A549 (cell line): ENCODE results near the gene LNPEP. TPM values are rescaled to one million over a fixed set of nuclear protein-coding genes. Genes with fewer than 3 reads are reported as not detected.

Source experiments
- ATAC-seq, 2 experiments: fragments of 200-7000 bp in 1 of 2; fragments of >200 bp in 1 of 2; cut with Nextera tagmentation in 1 of 2; cut with Tn5 transposase in 1 of 2; 3 replicates each; pipeline versions ENCODE4 v1.8.0 to v1.9.1; 2018 to 2020; ENCODE audit warnings: mild to moderate bottlenecking in 1 of 2, moderate library complexity in 1 of 2
- CTCF ChIA-PET: fragments of 300-600 bp; sonication (Branson Sonifier 250); formaldehyde crosslinking; extraction: SDS; loops from one replicate; lab custom pipeline; 2021; ENCODE audit warnings: antibody characterized with exemption, inconsistent platforms; lab: Yijun Ruan, JAX
- POLR2A ChIA-PET: fragments of 350-600 bp; formaldehyde crosslinking; extraction: SDS; loops from one replicate; lab custom pipeline; 2021; ENCODE audit warnings: antibody characterized with exemption, inconsistent platforms; lab: Yijun Ruan, JAX
- DNase-seq, 2 experiments: peaks; one replicate each; pipeline versions ENCODE4 v3.0.0 to v3.0.0-alpha.2; 2011 to 2016; ENCODE audit warnings: low read depth in 1 of 2, low spot score in 1 of 2
- FAIRE-seq: peaks from 2 replicates; lab custom pipeline; 2011; peaks lifted over from hg19 to GRCh38; lab: Jason Lieb, UNC
- H3K27ac ChIP-seq, 2 experiments: fragments of >200 bp; sonication (Bioruptor Twin); formaldehyde crosslinking; 3 replicates each; pipeline ENCODE4 v1.5.1; 2016 to 2017
- H3K4me1 ChIP-seq: fragments of >200 bp; sonication (Bioruptor Twin); formaldehyde crosslinking; 3 replicates; pipeline ENCODE4 v1.6.1; 2016
- H3K4me2 ChIP-seq: fragments of >200 bp; sonication (Bioruptor Twin); formaldehyde crosslinking; 3 replicates; pipeline ENCODE4 v1.6.1; 2016
- H3K4me3 ChIP-seq: fragments of >200 bp; sonication (Bioruptor Twin); formaldehyde crosslinking; 3 replicates; pipeline ENCODE4 v1.5.1; 2016
- H3K9me3 ChIP-seq: fragments of >200 bp; sonication (Bioruptor Twin); formaldehyde crosslinking; 3 replicates; pipeline ENCODE4 v1.6.1; 2016
- BHLHE40 ChIP-seq: IDR thresholded peaks from 2 replicates; pipeline ENCODE4 v1.6.1; 2012; ENCODE audit warnings: low read depth, low read length, inconsistent platforms
- CBX8 ChIP-seq: fragments of 200-600 bp; sonication (generic); IDR thresholded peaks from 2 replicates; pipeline ENCODE4 v1.6.1; 2016
- CEBPB ChIP-seq, 2 experiments: fragments of >200 bp in 1 of 2; sonication (Bioruptor Twin) in 1 of 2; formaldehyde crosslinking in 1 of 2; IDR thresholded peaks; 2 replicates each; pipeline ENCODE4 v1.6.1; 2012 to 2016
- CHD2 ChIP-seq: fragments of 150-350 bp; IDR thresholded peaks from 2 replicates; pipeline ENCODE4 v1.6.1; 2014; ENCODE audit warnings: low read length; ENCODE audit not compliant: partially characterized antibody
- CHD4 ChIP-seq: fragments of 200-600 bp; sonication (generic); IDR thresholded peaks from 2 replicates; pipeline ENCODE4 v1.6.1; 2016; ENCODE audit warnings: antibody characterized with exemption, mild to moderate bottlenecking, borderline replicate concordance
- EHF ChIP-seq: fragments of 250-450 bp; sonication (Bioruptor Pico); IDR thresholded peaks from 2 replicates; pipeline ENCODE4 v1.5.0; 2020; ENCODE audit warnings: mild to moderate bottlenecking
- FOSB ChIP-seq: fragments of 250-450 bp; sonication (Bioruptor Pico); IDR thresholded peaks from 2 replicates; pipeline ENCODE4 v1.5.0; 2020; ENCODE audit warnings: mild to moderate bottlenecking, moderate library complexity
- GATA3 ChIP-seq: IDR thresholded peaks from 2 replicates; pipeline ENCODE4 v1.6.1; 2012; ENCODE audit warnings: borderline replicate concordance
- HEYL ChIP-seq: fragments of 250-450 bp; sonication (Bioruptor Pico); IDR thresholded peaks from 2 replicates; pipeline ENCODE4 v1.8.0; 2021; ENCODE audit warnings: mild to moderate bottlenecking, moderate library complexity
- KDM1A ChIP-seq: fragments of 200-600 bp; sonication (generic); IDR thresholded peaks from 2 replicates; pipeline ENCODE4 v1.6.1; 2016; ENCODE audit warnings: low read depth, mild to moderate bottlenecking
- PHF8 ChIP-seq: fragments of 200-600 bp; sonication (generic); IDR thresholded peaks from 2 replicates; pipeline ENCODE4 v1.6.1; 2016; ENCODE audit warnings: low read depth, mild to moderate bottlenecking, antibody characterized with exemption, moderate library complexity, borderline replicate concordance
- POLR2A ChIP-seq: IDR thresholded peaks from 2 replicates; pipeline ENCODE4 v1.6.1; 2012; ENCODE audit warnings: mild to moderate bottlenecking, low read length
- POLR2AphosphoS2 ChIP-seq: conservative IDR thresholded peaks from 2 replicates; pipeline ENCODE4 v1.6.1; 2012; ENCODE audit warnings: low read length, improper control_type of control experiment, inconsistent platforms
- RAD21 ChIP-seq, 2 experiments: fragments of >200 bp in 1 of 2; sonication (Bioruptor Twin) in 1 of 2; formaldehyde crosslinking in 1 of 2; IDR thresholded peaks in 1 of 2; conservative IDR thresholded peaks in 1 of 2; 2 replicates in 1 of 2; 3 replicates in 1 of 2; pipeline ENCODE4 v1.6.1; 2012 to 2018; ENCODE audit warnings: inconsistent platforms in 1 of 2
- RARB ChIP-seq: fragments of 250-450 bp; sonication (Bioruptor Pico); IDR thresholded peaks from 2 replicates; pipeline ENCODE4 v1.8.0; 2021; ENCODE audit warnings: mild to moderate bottlenecking, moderate library complexity
- RFX5 ChIP-seq: fragments of 450-650 bp; IDR thresholded peaks from 2 replicates; pipeline ENCODE4 v1.7.1; 2014; ENCODE audit warnings: antibody characterized with exemption, mild to moderate bottlenecking, moderate library complexity
- ZSCAN20 ChIP-seq: fragments of 250-450 bp; sonication (Bioruptor Pico); IDR thresholded peaks from 2 replicates; pipeline ENCODE4 v1.8.0; 2022; ENCODE audit warnings: mild to moderate bottlenecking, moderate library complexity
- WGBS: methylation state at CpG from one replicate; pipeline ENCODE4 v1.1.6; 2017; ENCODE audit errors: missing lambda C conversion rate; 5-methylcytosine and 5-hydroxymethylcytosine counted together
- polyA plus RNA-seq, 4 experiments: library from polyadenylated mRNA; depleted of rRNA in 3 of 4; stranded (reverse); fragments of >200 nt; fragmentation: RNase III in 1 of 4; extraction: RNeasy Plus Mini Kit Qiagen cat#74134 plus additional on column Dnase treatment in 1 of 4; gene quantifications; 2 replicates in 3 of 4; 3 replicates in 1 of 4; pipeline ENCODE4 v1.2.3, GENCODE V29; 2011 to 2017
- TF ChIP-seq, protein P1 (sequence below): fragments of 250-450 bp; sonication (Bioruptor Pico); IDR thresholded peaks from 2 replicates; pipeline ENCODE4 v1.5.0; 2020; ENCODE audit warnings: low read depth, mild to moderate bottlenecking, moderate library complexity
- TF ChIP-seq, protein P2 (sequence below): IDR thresholded peaks from 2 replicates; pipeline ENCODE4 v1.6.1; 2012; ENCODE audit warnings: low read depth, borderline replicate concordance
- TF ChIP-seq, protein P3 (sequence below): IDR thresholded peaks from 2 replicates; pipeline ENCODE4 v1.6.1; 2012
- TF ChIP-seq, protein P4 (sequence below): fragments of >200 bp; sonication (Bioruptor Twin); formaldehyde crosslinking; IDR thresholded peaks from 2 replicates; pipeline ENCODE4 v1.6.1; 2016
- TF ChIP-seq, protein P5 (sequence below): fragments of 200-600 bp; sonication (generic); IDR thresholded peaks from 2 replicates; pipeline ENCODE4 v1.6.1; 2016; ENCODE audit warnings: antibody characterized with exemption, mild to moderate bottlenecking, moderate library complexity

The LNPEP gene
- polyA plus RNA-seq, 2 of the 4 experiments (the other 2 are of a cell fraction), result 5.9 to 19.7 TPM

DNA sequence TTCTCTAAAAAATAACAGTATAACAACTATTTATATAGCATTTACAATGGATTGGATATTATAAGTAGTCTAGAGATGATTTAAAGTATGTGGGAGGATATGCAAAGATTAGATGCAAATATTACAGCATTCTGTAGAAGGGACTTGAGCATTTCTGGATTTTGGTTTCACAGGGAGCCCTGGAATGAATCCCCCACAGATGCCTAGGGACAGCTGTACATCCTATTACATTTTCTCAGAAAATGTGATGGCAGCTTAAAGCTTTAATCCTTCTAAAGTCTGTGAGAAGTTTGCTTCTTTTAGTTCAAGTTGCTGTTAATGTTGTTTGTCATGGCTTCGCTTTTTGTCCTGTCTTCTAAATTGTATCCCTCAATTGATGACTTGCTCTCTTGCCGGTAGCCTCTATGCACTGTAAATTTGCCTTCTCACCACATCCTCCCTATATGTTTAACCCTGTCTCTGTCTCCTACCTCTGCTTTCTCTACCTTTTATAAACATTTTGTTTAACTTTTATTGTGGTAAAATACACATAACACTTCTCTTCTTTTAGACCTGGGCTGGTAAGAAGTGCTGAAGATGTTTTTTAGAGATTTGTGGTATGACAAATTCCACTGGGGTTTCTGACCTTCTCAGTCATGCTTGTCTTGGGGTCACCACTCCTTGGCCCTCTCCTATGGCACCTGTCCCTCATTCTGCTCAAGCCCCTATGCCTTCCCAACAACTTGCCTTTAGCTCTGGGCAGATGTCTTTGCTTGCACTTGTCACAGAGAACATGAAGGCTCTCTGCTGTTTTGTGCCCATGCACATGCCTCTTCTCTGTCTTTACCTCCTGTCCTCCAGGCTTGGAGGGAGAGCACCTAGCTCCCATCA, 37.9 kb downstream of the LNPEP start:
- ATAC-seq (no peak), DNase-seq (no peak), FAIRE-seq (no peak)
- Histone ChIP-seq H3K27ac (no peak overlapping the region), H3K9me3 (no peaks in the 10 kb centered on the region), H3K4me3 (no peak overlapping the region), H3K4me2 (no peak overlapping the region), H3K4me1 (peaks cover 6% of the 10 kb centered on the region; the same call in 2 of the 3 replicates)
- ChIA-PET POLR2A (no interaction called here), CTCF (no interaction called here)
- 92% methylated on average over 2 of the region's 2 CpGs for WGBS
- no peak for TF ChIP-seq CEBPB (IDR thresholded peaks at IDR 0.05)
- no peak for TF ChIP-seq FOSB
- TF ChIP-seq, protein P1, sequence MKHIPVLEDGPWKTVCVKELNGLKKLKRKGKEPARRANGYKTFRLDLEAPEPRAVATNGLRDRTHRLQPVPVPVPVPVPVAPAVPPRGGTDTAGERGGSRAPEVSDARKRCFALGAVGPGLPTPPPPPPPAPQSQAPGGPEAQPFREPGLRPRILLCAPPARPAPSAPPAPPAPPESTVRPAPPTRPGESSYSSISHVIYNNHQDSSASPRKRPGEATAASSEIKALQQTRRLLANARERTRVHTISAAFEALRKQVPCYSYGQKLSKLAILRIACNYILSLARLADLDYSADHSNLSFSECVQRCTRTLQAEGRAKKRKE, result no peak
- TF ChIP-seq KDM1A, result no peak
- TF ChIP-seq RAD21 (conservative IDR thresholded peaks at IDR 0.05 in 1 of 2, IDR thresholded peaks at IDR 0.05 in 1 of 2), result no peak

DNA sequence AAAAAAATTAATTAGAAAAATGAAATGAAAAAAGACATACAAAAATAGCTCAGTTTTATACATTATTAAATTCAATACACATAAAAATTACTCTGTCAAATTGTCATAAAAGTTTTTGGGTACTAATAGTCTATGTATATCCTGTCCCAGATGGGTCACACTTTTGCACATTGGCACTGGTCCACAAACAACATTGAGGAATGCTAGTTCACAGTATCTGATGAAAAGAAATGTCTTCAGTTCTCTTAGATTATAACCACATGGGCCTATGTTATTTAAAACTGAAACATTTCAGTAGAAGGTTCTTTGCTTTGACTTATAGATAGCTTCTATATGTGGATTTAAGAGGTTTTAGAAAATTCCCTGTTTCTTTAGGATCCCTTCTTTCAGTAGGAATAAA, 39.8 kb downstream of the LNPEP start:
- ATAC-seq (no peak), DNase-seq (no peak)
- TF ChIP-seq EHF (CRISPR knock-in tag), result no peak
- no peak for TF ChIP-seq GATA3
- no peak for TF ChIP-seq CHD2
- no peak for TF ChIP-seq RFX5
- TF ChIP-seq, all 56 proteins: peak for 0
- Histone ChIP-seq H3K4me1 (no peaks in the 10 kb centered on the region), H3K4me2 (no peak overlapping the region), H3K4me3 (no peak overlapping the region), H3K9me3 (no peaks in the 10 kb centered on the region), H3K27ac (no peak overlapping the region)
- ChIA-PET POLR2A (no interaction called here), CTCF (interaction anchor here (1.2 kb wide), 2 partner anchors 13 kb away, joined by 3 read pairs; no protein-coding TSS in a partner anchor)
- FAIRE-seq, result no peak

DNA sequence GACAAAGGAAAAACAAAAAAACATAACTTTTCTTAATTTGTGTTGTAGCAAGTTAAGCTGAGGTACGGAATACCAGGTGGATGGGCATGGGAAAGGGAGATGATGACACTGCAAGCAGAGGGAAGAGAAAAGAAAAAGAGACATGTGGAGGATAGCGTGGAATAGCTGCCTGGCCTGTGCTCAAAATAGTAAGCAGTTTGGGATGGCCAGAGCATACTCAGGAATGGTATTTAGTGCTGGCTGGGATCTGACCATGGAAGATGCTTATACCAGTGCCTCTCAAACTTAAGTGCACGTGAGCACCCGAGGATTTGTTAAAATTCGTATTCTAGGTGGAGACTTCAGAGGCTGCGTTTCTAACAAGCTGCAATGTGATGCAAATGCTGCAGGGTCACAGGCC, 41.3 kb downstream of the LNPEP start:
- no peak overlapping the region for H3K27ac ChIP-seq
- WGBS, result 89% methylated on average over 6 of the region's 6 CpGs
- no peaks in the 10 kb centered on the region for H3K9me3 ChIP-seq
- no peak overlapping the region for H3K4me2 ChIP-seq
- DNase-seq, result no peak
- POLR2A ChIA-PET, result no interaction called here
- H3K4me3 ChIP-seq, result no peak overlapping the region
- TF ChIP-seq BHLHE40 (no peak), POLR2A (no peak), HEYL (no peak), RARB (CRISPR knock-in tag) (no peak), POLR2AphosphoS2 (no peak), CHD4 (no peak), PHF8 (no peak), CBX8 (no peak), RFX5 (no peak), ZSCAN20 (no peak)
- TF ChIP-seq, protein P2, sequence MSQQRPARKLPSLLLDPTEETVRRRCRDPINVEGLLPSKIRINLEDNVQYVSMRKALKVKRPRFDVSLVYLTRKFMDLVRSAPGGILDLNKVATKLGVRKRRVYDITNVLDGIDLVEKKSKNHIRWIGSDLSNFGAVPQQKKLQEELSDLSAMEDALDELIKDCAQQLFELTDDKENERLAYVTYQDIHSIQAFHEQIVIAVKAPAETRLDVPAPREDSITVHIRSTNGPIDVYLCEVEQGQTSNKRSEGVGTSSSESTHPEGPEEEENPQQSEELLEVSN, result no peak
- TF ChIP-seq, protein P3, sequence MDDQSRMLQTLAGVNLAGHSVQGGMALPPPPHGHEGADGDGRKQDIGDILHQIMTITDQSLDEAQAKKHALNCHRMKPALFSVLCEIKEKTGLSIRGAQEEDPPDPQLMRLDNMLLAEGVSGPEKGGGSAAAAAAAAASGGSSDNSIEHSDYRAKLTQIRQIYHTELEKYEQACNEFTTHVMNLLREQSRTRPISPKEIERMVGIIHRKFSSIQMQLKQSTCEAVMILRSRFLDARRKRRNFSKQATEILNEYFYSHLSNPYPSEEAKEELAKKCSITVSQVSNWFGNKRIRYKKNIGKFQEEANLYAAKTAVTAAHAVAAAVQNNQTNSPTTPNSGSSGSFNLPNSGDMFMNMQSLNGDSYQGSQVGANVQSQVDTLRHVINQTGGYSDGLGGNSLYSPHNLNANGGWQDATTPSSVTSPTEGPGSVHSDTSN, result no peak
- TF ChIP-seq, protein P4, sequence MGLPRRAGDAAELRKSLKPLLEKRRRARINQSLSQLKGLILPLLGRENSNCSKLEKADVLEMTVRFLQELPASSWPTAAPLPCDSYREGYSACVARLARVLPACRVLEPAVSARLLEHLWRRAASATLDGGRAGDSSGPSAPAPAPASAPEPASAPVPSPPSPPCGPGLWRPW, result no peak
- TF ChIP-seq, protein P5, sequence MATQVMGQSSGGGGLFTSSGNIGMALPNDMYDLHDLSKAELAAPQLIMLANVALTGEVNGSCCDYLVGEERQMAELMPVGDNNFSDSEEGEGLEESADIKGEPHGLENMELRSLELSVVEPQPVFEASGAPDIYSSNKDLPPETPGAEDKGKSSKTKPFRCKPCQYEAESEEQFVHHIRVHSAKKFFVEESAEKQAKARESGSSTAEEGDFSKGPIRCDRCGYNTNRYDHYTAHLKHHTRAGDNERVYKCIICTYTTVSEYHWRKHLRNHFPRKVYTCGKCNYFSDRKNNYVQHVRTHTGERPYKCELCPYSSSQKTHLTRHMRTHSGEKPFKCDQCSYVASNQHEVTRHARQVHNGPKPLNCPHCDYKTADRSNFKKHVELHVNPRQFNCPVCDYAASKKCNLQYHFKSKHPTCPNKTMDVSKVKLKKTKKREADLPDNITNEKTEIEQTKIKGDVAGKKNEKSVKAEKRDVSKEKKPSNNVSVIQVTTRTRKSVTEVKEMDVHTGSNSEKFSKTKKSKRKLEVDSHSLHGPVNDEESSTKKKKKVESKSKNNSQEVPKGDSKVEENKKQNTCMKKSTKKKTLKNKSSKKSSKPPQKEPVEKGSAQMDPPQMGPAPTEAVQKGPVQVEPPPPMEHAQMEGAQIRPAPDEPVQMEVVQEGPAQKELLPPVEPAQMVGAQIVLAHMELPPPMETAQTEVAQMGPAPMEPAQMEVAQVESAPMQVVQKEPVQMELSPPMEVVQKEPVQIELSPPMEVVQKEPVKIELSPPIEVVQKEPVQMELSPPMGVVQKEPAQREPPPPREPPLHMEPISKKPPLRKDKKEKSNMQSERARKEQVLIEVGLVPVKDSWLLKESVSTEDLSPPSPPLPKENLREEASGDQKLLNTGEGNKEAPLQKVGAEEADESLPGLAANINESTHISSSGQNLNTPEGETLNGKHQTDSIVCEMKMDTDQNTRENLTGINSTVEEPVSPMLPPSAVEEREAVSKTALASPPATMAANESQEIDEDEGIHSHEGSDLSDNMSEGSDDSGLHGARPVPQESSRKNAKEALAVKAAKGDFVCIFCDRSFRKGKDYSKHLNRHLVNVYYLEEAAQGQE, result no peak
- TF ChIP-seq, all 56 proteins: peak for 0
- CTCF ChIA-PET, result interaction anchor here (0.6 to 1.2 kb wide), 2 partner anchors 10 to 133 kb away, joined by 3 read pairs; no protein-coding TSS in a partner anchor
- ATAC-seq, result no peak
- no peak for FAIRE-seq
- H3K4me1 ChIP-seq, result no peaks in the 10 kb centered on the region
